Nephron progenitor cell (in vitro differentiated cells): ENCODE data around the gene KRT37.

Source experiments
- DNase-seq: peaks from one replicate; pipeline ENCODE4 v3.0.0; 2021
- H3K27ac Mint-ChIP-seq: 2 replicates; pipeline ENCODE4 v1.8.0; 2021; ENCODE audit warnings: mild to moderate bottlenecking, moderate library complexity, mixed read lengths
- H3K27me3 Mint-ChIP-seq: 2 replicates; pipeline ENCODE4 v1.8.0; 2021; ENCODE audit warnings: mild to moderate bottlenecking, low read depth, mixed read lengths; ENCODE audit not compliant: poor library complexity
- H3K36me3 Mint-ChIP-seq: 2 replicates; pipeline ENCODE4 v1.8.0; 2021; ENCODE audit warnings: low read depth, mixed read lengths
- H3K4me1 Mint-ChIP-seq: 2 replicates; pipeline ENCODE4 v1.8.0; 2021; ENCODE audit warnings: mixed read lengths
- H3K4me3 Mint-ChIP-seq: 2 replicates; pipeline ENCODE4 v1.8.0; 2021; ENCODE audit warnings: mild to moderate bottlenecking, moderate library complexity, mixed read lengths
- H3K9me3 Mint-ChIP-seq: 2 replicates; pipeline ENCODE4 v1.8.0; 2021; ENCODE audit warnings: mild to moderate bottlenecking, moderate library complexity, mixed read lengths
- TF ChIP-seq, protein P1 (sequence below): fragments of 200-600 bp; sonication (generic); IDR thresholded peaks from 2 replicates; pipeline ENCODE4 v1.5.0; 2021; ENCODE audit warnings: antibody characterized with exemption

KRT37 gene

GRCh38 chr17:41452281-41452680 is 27.9 kb upstream of the KRT37 start:
- Mint-ChIP-seq H3K27ac (no peak overlapping the region), H3K36me3 (no peaks in the 10 kb centered on the region), H3K4me3 (no peak overlapping the region), H3K9me3 (peaks cover 19% of the 10 kb centered on the region), H3K27me3 (peaks cover 7% of the 10 kb centered on the region), H3K4me1 (no peaks in the 10 kb centered on the region)
- DNase-seq, result no peak
- TF ChIP-seq, protein P1, sequence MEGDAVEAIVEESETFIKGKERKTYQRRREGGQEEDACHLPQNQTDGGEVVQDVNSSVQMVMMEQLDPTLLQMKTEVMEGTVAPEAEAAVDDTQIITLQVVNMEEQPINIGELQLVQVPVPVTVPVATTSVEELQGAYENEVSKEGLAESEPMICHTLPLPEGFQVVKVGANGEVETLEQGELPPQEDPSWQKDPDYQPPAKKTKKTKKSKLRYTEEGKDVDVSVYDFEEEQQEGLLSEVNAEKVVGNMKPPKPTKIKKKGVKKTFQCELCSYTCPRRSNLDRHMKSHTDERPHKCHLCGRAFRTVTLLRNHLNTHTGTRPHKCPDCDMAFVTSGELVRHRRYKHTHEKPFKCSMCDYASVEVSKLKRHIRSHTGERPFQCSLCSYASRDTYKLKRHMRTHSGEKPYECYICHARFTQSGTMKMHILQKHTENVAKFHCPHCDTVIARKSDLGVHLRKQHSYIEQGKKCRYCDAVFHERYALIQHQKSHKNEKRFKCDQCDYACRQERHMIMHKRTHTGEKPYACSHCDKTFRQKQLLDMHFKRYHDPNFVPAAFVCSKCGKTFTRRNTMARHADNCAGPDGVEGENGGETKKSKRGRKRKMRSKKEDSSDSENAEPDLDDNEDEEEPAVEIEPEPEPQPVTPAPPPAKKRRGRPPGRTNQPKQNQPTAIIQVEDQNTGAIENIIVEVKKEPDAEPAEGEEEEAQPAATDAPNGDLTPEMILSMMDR, result no peak

GRCh38 chr17:41451154-41451728 is 26.9 kb upstream of the KRT37 start:
- peaks cover 7% of the 10 kb centered on the region for H3K27me3 Mint-ChIP-seq
- H3K4me3 Mint-ChIP-seq, result no peak overlapping the region
- TF ChIP-seq, protein P1, result no peak
- no peaks in the 10 kb centered on the region for H3K4me1 Mint-ChIP-seq
- H3K9me3 Mint-ChIP-seq, result peaks cover 19% of the 10 kb centered on the region
- H3K36me3 Mint-ChIP-seq, result no peaks in the 10 kb centered on the region
- no peak overlapping the region for H3K27ac Mint-ChIP-seq
- no peak for DNase-seq

- no peak overlapping the region for H3K27ac Mint-ChIP-seq
- TF ChIP-seq, protein P1, result no peak
- H3K9me3 Mint-ChIP-seq, result peaks cover 19% of the 10 kb centered on the region
- peaks cover 8% of the 10 kb centered on the region for H3K27me3 Mint-ChIP-seq
- H3K36me3 Mint-ChIP-seq, result no peaks in the 10 kb centered on the region
- H3K4me3 Mint-ChIP-seq, result no peak overlapping the region
- DNase-seq, result no peak
- no peaks in the 10 kb centered on the region for H3K4me1 Mint-ChIP-seq
Observed at GRCh38 chr17:41449008-41449407, 24.6 kb upstream of the KRT37 start.

- Mint-ChIP-seq H3K27ac (no peak overlapping the region), H3K36me3 (no peaks in the 10 kb centered on the region), H3K4me1 (no peaks in the 10 kb centered on the region), H3K4me3 (no peak overlapping the region), H3K9me3 (peaks cover 19% of the 10 kb centered on the region), H3K27me3 (peaks cover 8% of the 10 kb centered on the region)
- no peak for DNase-seq
- TF ChIP-seq, protein P1, result no peak
Observed at GRCh38 chr17:41448506-41448905, 24.1 kb upstream of the KRT37 start.

GRCh38 chr17:41446806-41447205 is 22.4 kb upstream of the KRT37 start:
- Mint-ChIP-seq H3K27ac (no peak overlapping the region), H3K4me3 (no peak overlapping the region), H3K9me3 (peaks cover 12% of the 10 kb centered on the region), H3K4me1 (no peaks in the 10 kb centered on the region), H3K27me3 (peaks cover 8% of the 10 kb centered on the region), H3K36me3 (no peaks in the 10 kb centered on the region)
- DNase-seq, result no peak
- TF ChIP-seq, protein P1, result no peak

GRCh38 chr17:41444640-41445039 is 20.3 kb upstream of the KRT37 start:
- Mint-ChIP-seq H3K4me3 (no peak overlapping the region), H3K9me3 (no peaks in the 10 kb centered on the region), H3K36me3 (no peaks in the 10 kb centered on the region), H3K27me3 (peaks cover 8% of the 10 kb centered on the region), H3K27ac (no peak overlapping the region), H3K4me1 (no peaks in the 10 kb centered on the region)
- no peak for DNase-seq
- TF ChIP-seq, protein P1, result no peak
